Measurements from ENCODE around the gene MATN1. TPM values are rescaled to one million over a fixed set of nuclear protein-coding genes. Genes with fewer than 3 reads are reported as not detected.

The MATN1 gene
- total RNA-seq, 1 donor from 2014 or later = 0.22 TPM

DNA sequence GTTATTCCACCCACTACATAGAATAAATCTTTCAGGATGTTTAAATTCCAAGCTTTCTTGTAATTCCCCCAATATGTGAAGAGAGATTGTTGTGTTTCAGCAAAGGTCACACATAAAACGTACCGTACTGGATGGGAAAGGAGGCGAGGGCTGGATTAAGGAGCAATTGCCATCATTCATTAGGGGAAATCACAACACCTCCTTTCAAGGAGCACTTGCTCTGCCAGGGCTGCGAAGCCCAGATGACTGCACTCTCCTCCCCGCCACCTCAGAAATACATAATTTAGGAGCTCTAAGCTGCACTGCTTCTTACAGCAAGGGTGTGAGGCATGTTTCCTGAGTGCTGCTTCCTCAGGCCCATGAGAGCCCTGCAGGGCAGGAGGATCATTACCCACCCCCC is 29.6 kb downstream of the MATN1 start:
- Mint-ChIP-seq H3K4me3 (ENCODE audit: unreplicated experiment) (no peak overlapping the region), H3K27me3 (ENCODE audit: unreplicated experiment) (peaks cover 3% of the 10 kb centered on the region), H3K36me3 (ENCODE audit: unreplicated experiment) (no peaks in the 10 kb centered on the region), H3K4me1 (ENCODE audit: low read depth, unreplicated experiment) (peaks cover 15% of the 10 kb centered on the region), H3K9me3 (ENCODE audit: unreplicated experiment) (peaks cover 5% of the 10 kb centered on the region), H3K27ac (ENCODE audit: unreplicated experiment) (no peak overlapping the region)
- no peak for TF ChIP-seq CTCF (IDR thresholded peaks at IDR 0.05; ENCODE audit: partially characterized antibody, unreplicated experiment)
- DNase-seq = no peak

DNA sequence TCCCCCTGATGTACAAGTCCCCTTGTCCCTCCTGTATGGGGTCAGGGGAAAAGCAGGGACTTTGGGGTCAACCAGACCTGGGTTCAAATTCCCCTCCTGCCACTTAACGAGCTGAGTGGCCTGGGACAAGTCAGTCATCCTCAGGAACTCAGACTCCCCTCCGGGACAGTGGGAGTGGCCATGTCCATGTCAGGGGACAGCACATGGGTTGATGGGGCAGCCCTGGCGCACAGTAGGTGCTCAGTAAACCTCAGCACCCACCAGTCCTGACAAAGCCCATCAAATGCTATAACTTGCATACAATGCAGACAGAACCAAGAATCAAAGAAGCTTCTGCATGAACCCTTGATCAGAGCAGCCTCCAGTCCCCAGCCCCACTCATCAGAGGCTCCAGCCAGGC is 30.0 kb downstream of the MATN1 start:
- no peak for TF ChIP-seq CTCF (IDR thresholded peaks at IDR 0.05; ENCODE audit: partially characterized antibody, unreplicated experiment)
- Mint-ChIP-seq H3K4me1 (ENCODE audit: low read depth, unreplicated experiment) (peaks cover 15% of the 10 kb centered on the region), H3K4me3 (ENCODE audit: unreplicated experiment) (no peak overlapping the region), H3K27me3 (ENCODE audit: unreplicated experiment) (peaks cover 3% of the 10 kb centered on the region), H3K36me3 (ENCODE audit: unreplicated experiment) (no peaks in the 10 kb centered on the region), H3K27ac (ENCODE audit: unreplicated experiment) (no peak overlapping the region), H3K9me3 (ENCODE audit: unreplicated experiment) (peaks cover 5% of the 10 kb centered on the region)
- no peak for DNase-seq

DNA sequence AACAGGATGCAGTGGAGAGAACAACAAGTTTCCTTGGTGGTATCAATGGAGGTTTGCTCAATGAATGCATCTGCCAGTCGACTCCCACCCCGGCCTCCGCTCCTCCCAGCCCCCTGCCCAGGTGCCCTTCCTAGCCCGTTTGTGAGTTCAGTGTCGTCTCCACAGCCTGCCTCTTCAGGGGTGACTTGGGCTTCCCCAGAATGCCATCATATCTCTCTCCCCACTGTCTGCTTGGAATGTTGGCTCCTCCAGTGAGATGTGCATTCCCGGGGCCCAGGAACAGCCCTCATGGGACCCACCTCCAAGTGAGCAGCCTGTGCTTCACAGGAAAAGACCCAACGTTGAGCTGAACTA is 30.5 kb downstream of the MATN1 start:
- peaks cover 3% of the 10 kb centered on the region for H3K27me3 Mint-ChIP-seq (ENCODE audit: unreplicated experiment)
- peaks cover 13% of the 10 kb centered on the region for H3K4me1 Mint-ChIP-seq (ENCODE audit: low read depth, unreplicated experiment)
- no peaks in the 10 kb centered on the region for H3K36me3 Mint-ChIP-seq (ENCODE audit: unreplicated experiment)
- H3K9me3 Mint-ChIP-seq (ENCODE audit: unreplicated experiment) = peaks cover 5% of the 10 kb centered on the region
- no peak overlapping the region for H3K4me3 Mint-ChIP-seq (ENCODE audit: unreplicated experiment)
- TF ChIP-seq CTCF (IDR thresholded peaks at IDR 0.05; ENCODE audit: partially characterized antibody, unreplicated experiment) = no peak
- H3K27ac Mint-ChIP-seq (ENCODE audit: unreplicated experiment) = no peak overlapping the region
- no peak for DNase-seq

GRCh38 chr1:30692201-30692947 is 31.0 kb downstream of the MATN1 start:
- H3K4me1 Mint-ChIP-seq (ENCODE audit: low read depth, unreplicated experiment) = peaks cover 13% of the 10 kb centered on the region
- no peak for DNase-seq
- no peak overlapping the region for H3K27ac Mint-ChIP-seq (ENCODE audit: unreplicated experiment)
- no peak overlapping the region for H3K4me3 Mint-ChIP-seq (ENCODE audit: unreplicated experiment)
- H3K36me3 Mint-ChIP-seq (ENCODE audit: unreplicated experiment) = no peaks in the 10 kb centered on the region
- H3K27me3 Mint-ChIP-seq (ENCODE audit: unreplicated experiment) = peaks cover 3% of the 10 kb centered on the region
- no peak for TF ChIP-seq CTCF (IDR thresholded peaks at IDR 0.05; ENCODE audit: partially characterized antibody, unreplicated experiment)
- peaks cover 5% of the 10 kb centered on the region for H3K9me3 Mint-ChIP-seq (ENCODE audit: unreplicated experiment)

DNA sequence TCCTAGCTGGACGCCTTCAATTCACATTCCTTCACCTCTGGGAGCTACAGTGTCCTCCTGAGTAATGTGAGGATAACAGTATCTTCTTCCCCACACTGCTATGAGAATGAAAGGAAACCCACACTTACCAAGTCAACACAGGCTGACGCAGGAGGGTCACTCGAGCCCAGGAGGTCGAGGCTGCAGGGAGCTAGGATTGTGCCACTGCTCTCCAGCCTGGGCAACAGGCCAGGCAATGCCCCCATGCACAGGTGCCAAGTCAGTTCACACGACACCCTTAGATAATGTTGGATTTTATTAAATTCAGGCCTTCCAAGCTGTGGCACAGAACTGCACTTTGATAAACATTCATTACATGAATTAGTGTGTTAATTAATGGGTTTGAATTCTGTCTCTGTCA is 31.9 kb downstream of the MATN1 start:
- H3K27me3 Mint-ChIP-seq (ENCODE audit: unreplicated experiment) = peaks cover 5% of the 10 kb centered on the region
- no peak for TF ChIP-seq CTCF (IDR thresholded peaks at IDR 0.05; ENCODE audit: partially characterized antibody, unreplicated experiment)
- no peak overlapping the region for H3K27ac Mint-ChIP-seq (ENCODE audit: unreplicated experiment)
- no peak overlapping the region for H3K4me3 Mint-ChIP-seq (ENCODE audit: unreplicated experiment)
- H3K4me1 Mint-ChIP-seq (ENCODE audit: low read depth, unreplicated experiment) = peaks cover 8% of the 10 kb centered on the region
- peaks cover 5% of the 10 kb centered on the region for H3K9me3 Mint-ChIP-seq (ENCODE audit: unreplicated experiment)
- no peak for DNase-seq
- H3K36me3 Mint-ChIP-seq (ENCODE audit: unreplicated experiment) = no peaks in the 10 kb centered on the region

Measured in glutamatergic neuron (in vitro differentiated cells).